ENCODE measurements around the gene TTC39C. TPM values are rescaled to one million over a fixed set of nuclear protein-coding genes. Genes with fewer than 3 reads are reported as not detected.

TTC39C gene
- total and polyA plus RNA-seq, 12 donors: 28.9 to 77.6 (median 49.3) TPM

GRCh38 chr18:24039671-24040070 lies 25.1 kb downstream of the TTC39C start:
- Histone ChIP-seq H3K36me3 (replicated peaks in 1 of 2) (no peaks in the 10 kb centered on the region), H3K27ac (peak overlapping the region in 1 of 5 donors; percentile 23), H3K4me3 (no peak overlapping the region), H3K4me1 (replicated peaks in 1 of 2) (peaks cover 0 to 6% of the 10 kb centered on the region in 2 donors), H3K27me3 (no peaks in the 10 kb centered on the region), H3K9me3 (replicated peaks in 1 of 3) (no peaks in the 10 kb centered on the region)
- TF ChIP-seq POLR2A (IDR thresholded peaks at IDR 0.05): no peak
- no peak for TF ChIP-seq CTCF (IDR thresholded peaks at IDR 0.05)
- 85 to 90% (median 89%) methylated on average over 3 of the region's 3 CpGs for WGBS, 4 donors
- intact Hi-C loops (cut with DNase I): no loop called here
- no peak for DNase-seq

- no peak overlapping the region for H3K27ac ChIP-seq
- 86 to 93% (median 89%) methylated on average over 4 of the region's 4 CpGs for WGBS, 4 donors
- DNase-seq: no peak
- no peaks in the 10 kb centered on the region for H3K9me3 ChIP-seq (replicated peaks in 1 of 3)
- no peak for TF ChIP-seq POLR2A (IDR thresholded peaks at IDR 0.05)
- no peak for TF ChIP-seq CTCF (IDR thresholded peaks at IDR 0.05)
- H3K36me3 ChIP-seq (replicated peaks in 1 of 2): no peaks in the 10 kb centered on the region
- no peaks in the 10 kb centered on the region for H3K27me3 ChIP-seq
- H3K4me1 ChIP-seq (replicated peaks in 1 of 2): peaks cover 0 to 6% of the 10 kb centered on the region in 2 donors
- intact Hi-C loops (cut with DNase I): no loop called here
- no peak overlapping the region for H3K4me3 ChIP-seq
Measured at GRCh38 chr18:24041691-24042090, 27.1 kb downstream of the TTC39C start.

- 81 to 92% (median 89%) methylated on average over 6 of the region's 6 CpGs for WGBS, 4 donors
- Histone ChIP-seq H3K4me1 (replicated peaks in 1 of 2) (peaks cover 0 to 6% of the 10 kb centered on the region in 2 donors), H3K4me3 (no peak overlapping the region), H3K36me3 (replicated peaks in 1 of 2) (no peaks in the 10 kb centered on the region), H3K27me3 (no peaks in the 10 kb centered on the region), H3K27ac (no peak overlapping the region), H3K9me3 (replicated peaks in 1 of 3) (no peaks in the 10 kb centered on the region)
- TF ChIP-seq CTCF (IDR thresholded peaks at IDR 0.05) (no peak), POLR2A (IDR thresholded peaks at IDR 0.05) (no peak)
- no peak for DNase-seq
- intact Hi-C loops (cut with DNase I): no loop called here
Measured at GRCh38 chr18:24043403-24043802, 28.8 kb downstream of the TTC39C start.

GRCh38 chr18:24048261-24048660 lies 33.7 kb downstream of the TTC39C start:
- Histone ChIP-seq H3K9me3 (replicated peaks in 1 of 3) (no peaks in the 10 kb centered on the region), H3K4me3 (no peak overlapping the region), H3K36me3 (replicated peaks in 1 of 2) (no peaks in the 10 kb centered on the region), H3K4me1 (replicated peaks in 1 of 2) (peaks cover 13 to 35% of the 10 kb centered on the region in 2 donors), H3K27me3 (no peaks in the 10 kb centered on the region), H3K27ac (no peak overlapping the region)
- no peak for DNase-seq
- intact Hi-C loops (cut with DNase I): no loop called here
- TF ChIP-seq POLR2A (IDR thresholded peaks at IDR 0.05) (no peak), CTCF (IDR thresholded peaks at IDR 0.05) (no peak)
- WGBS, 4 donors: 91 to 100% (median 95%) methylated on average over 1 of the region's 1 CpG
